Esophagus (tissue), 2 donors: ENCODE measurements around the gene QRFP. TPM values are rescaled to one million over a fixed set of nuclear protein-coding genes. Genes with fewer than 3 reads are reported as not detected.
"Not testable (repeated sequence)": the region's sequence is repeated elsewhere in the genome, so short reads cannot be mapped to it uniquely, and the experiment has no call there.

Experiments used
- H3K27ac ChIP-seq, 2 donors: one replicate each; pipeline ENCODE4 v1.5.1; 2013; ENCODE audit warnings: low read depth in 2 of 2, mild to moderate bottlenecking in 2 of 2, inconsistent platforms in 1 of 2, low read length in 1 of 2, moderate library complexity in 1 of 2
- H3K27me3 ChIP-seq, 2 donors: one replicate each; pipeline ENCODE4 v1.6.1; 2013; ENCODE audit warnings: low read length in 2 of 2, control low read depth in 1 of 2, mild to moderate bottlenecking in 1 of 2; ENCODE audit not compliant: insufficient read depth in 2 of 2, control insufficient read depth in 1 of 2
- H3K36me3 ChIP-seq, 2 donors: one replicate each; pipeline ENCODE4 v1.6.1; 2013; ENCODE audit warnings: low read length in 1 of 2; ENCODE audit not compliant: control insufficient read depth in 2 of 2, insufficient read depth in 2 of 2
- H3K4me1 ChIP-seq, 2 donors: one replicate each; pipeline ENCODE4 v1.6.1; 2013; ENCODE audit warnings: low read length in 1 of 2; ENCODE audit not compliant: control insufficient read depth in 2 of 2, insufficient read depth in 2 of 2
- H3K4me3 ChIP-seq, 2 donors: one replicate each; pipeline ENCODE4 v1.5.1; 2013; ENCODE audit warnings: low read length in 2 of 2, mild to moderate bottlenecking in 2 of 2, low read depth in 1 of 2, moderate library complexity in 1 of 2
- H3K9me3 ChIP-seq, 2 donors: one replicate each; pipeline ENCODE4 v1.6.1; 2013; ENCODE audit warnings: mild to moderate bottlenecking in 2 of 2, low read depth in 1 of 2, low read length in 1 of 2, moderate library complexity in 1 of 2; ENCODE audit not compliant: control insufficient read depth in 2 of 2, insufficient read depth in 1 of 2
- WGBS, 2 donors: extraction: QIAGEN DNeasy Blood & Tissue Kit; methylation state at CpG; one replicate each; pipeline ENCODE4 v1.1.7; 2013; 5-methylcytosine and 5-hydroxymethylcytosine counted together
- polyA plus RNA-seq, 2 donors: library from polyadenylated mRNA; stranded (reverse); fragments of 200-250 nt; gene quantifications; one replicate each; pipeline ENCODE4 v1.2.3, GENCODE V29; 2013
- donor health status: healthy with polysubstance abuse.
- donor health status: Bipolar disorder and iron deficiency.

The QRFP gene
- polyA plus RNA-seq, 2 donors, result 0.08 to 0.16 TPM

DNA sequence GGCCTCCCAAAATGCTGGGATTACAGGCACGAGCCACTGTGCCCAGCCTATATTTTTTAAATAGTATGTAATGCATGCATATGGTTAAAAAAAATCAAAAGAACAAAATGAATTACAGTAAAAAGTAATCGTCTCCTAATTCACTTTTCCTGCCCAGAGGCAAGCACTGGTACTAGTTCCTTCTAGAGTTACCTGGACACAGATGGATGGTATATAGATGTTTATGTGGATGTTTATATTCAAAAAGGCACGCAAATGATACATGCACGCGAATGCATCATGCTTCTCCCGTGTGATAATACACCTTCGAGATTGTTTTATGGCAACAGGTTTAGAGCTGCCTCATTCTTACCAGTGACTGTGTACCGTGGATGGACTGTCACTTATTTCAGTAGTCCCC lies 40.1 kb downstream of the QRFP start:
- Histone ChIP-seq H3K9me3 (no peaks in the 10 kb centered on the region), H3K4me3 (no peak overlapping the region), H3K36me3 (peaks cover 6 to 22% of the 10 kb centered on the region in 2 donors), H3K27me3 (no peaks in the 10 kb centered on the region), H3K27ac (no peak overlapping the region), H3K4me1 (peaks cover 0 to 6% of the 10 kb centered on the region in 2 donors)
- 77 to 80% methylated on average over 8 of the region's 8 CpGs for WGBS, 2 donors

DNA sequence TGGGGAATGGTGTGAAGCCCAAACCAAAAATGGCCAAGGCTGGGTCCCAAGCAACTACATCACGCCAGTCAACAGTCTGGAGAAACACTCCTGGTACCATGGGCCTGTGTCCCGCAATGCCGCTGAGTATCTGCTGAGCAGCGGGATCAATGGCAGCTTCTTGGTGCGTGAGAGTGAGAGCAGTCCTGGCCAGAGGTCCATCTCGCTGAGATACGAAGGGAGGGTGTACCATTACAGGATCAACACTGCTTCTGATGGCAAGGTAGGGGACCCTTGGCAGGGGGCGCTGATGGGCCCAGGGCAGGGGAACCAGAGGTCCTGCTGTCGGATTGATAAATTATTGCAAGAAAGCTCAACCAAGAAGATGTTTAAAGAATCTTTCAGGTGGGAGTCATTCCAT lies 41.8 kb downstream of the QRFP start:
- Histone ChIP-seq H3K36me3 (peaks cover 6 to 15% of the 10 kb centered on the region in 2 donors), H3K4me3 (no peak overlapping the region), H3K27ac (no peak overlapping the region), H3K27me3 (no peaks in the 10 kb centered on the region), H3K9me3 (no peaks in the 10 kb centered on the region), H3K4me1 (no peaks in the 10 kb centered on the region)
- WGBS, 2 donors, result 90 to 94% methylated on average over 9 of the region's 9 CpGs

DNA sequence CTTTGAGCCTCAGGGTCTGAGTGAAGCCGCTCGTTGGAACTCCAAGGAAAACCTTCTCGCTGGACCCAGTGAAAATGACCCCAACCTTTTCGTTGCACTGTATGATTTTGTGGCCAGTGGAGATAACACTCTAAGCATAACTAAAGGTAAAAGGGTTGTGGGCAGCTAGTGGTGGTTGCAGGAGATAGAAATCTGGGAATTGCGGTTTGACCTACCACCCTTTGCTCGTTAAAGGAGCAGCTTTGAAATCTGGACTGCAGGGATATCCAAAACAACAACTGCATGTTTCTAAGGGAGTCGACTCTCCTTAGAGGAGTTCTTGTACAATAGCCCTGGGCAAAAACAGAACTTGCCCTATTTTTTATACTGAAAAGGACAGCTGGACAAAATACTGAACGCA lies 42.5 kb downstream of the QRFP start:
- H3K9me3 ChIP-seq, result no peaks in the 10 kb centered on the region
- peaks cover 6 to 14% of the 10 kb centered on the region in 2 donors for H3K36me3 ChIP-seq
- WGBS, 2 donors, result 83 to 85% methylated on average over 8 of the region's 8 CpGs
- H3K4me3 ChIP-seq, result no peak overlapping the region
- no peaks in the 10 kb centered on the region for H3K4me1 ChIP-seq
- H3K27ac ChIP-seq, result no peak overlapping the region
- H3K27me3 ChIP-seq, result no peaks in the 10 kb centered on the region

DNA sequence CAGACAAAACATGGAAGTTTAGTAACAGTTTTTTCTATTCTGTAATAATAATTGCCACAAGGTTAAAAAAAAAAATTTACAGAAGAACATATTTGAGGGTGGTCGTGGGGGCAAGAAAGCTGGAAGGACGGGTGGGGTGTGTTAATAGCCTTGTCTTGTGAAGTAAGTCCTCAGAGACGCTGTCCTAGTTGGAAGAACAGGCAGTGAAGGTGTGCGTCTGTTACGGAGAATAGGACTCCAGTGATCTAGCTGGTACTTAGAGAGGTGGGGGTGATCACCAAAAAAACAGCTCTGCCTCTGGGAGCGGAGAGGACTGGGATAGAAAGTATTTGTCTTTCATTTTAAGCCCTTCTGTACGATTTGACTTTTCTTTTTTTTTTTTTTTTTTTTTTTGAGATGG lies 43.8 kb downstream of the QRFP start:
- H3K4me1 ChIP-seq, result no peaks in the 10 kb centered on the region
- WGBS, 2 donors, result 84% methylated on average over 7 of the region's 7 CpGs
- H3K27ac ChIP-seq, result no peak overlapping the region
- no peak overlapping the region for H3K4me3 ChIP-seq
- H3K27me3 ChIP-seq, result no peaks in the 10 kb centered on the region
- peaks cover 3 to 9% of the 10 kb centered on the region in 2 donors for H3K36me3 ChIP-seq
- H3K9me3 ChIP-seq, result no peaks in the 10 kb centered on the region

DNA sequence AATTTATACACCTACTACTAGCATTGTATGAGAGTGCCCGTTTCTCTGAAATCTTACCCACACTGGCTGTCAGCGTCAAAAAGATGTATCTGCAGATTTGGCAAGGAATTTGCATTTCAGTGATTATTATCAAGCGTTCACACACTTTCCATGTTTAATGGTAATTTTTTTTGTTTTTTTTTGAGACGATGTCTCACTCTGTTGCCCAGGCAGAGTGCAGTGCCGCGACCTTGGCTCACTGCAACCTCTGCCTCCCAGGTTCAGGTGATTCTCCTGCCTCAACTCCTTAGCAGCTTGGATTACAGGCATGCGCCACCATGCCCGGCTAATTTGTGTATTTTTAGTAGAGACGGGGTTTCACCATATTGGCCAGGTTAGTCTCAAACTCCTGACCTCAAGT lies 47.3 kb downstream of the QRFP start:
- no peak overlapping the region for H3K4me3 ChIP-seq
- H3K9me3 ChIP-seq, result no peaks in the 10 kb centered on the region
- no peak overlapping the region for H3K27ac ChIP-seq
- H3K4me1 ChIP-seq, result peaks cover 2 to 3% of the 10 kb centered on the region in 2 donors
- H3K27me3 ChIP-seq, result no peaks in the 10 kb centered on the region
- H3K36me3 ChIP-seq, result peaks cover 0 to 3% of the 10 kb centered on the region in 2 donors
- 79 to 80% methylated on average over 9 of the region's 9 CpGs for WGBS, 2 donors

- H3K4me3 ChIP-seq, H3K27me3 ChIP-seq, H3K4me1 ChIP-seq, H3K36me3 ChIP-seq, H3K9me3 ChIP-seq: not testable (repeated sequence)
- H3K27ac ChIP-seq, result peak overlapping the region; percentile 60 to 84
- 96% methylated on average over 8 of the region's 8 CpGs for whole genome bisulfite sequencing, 2 donors
Measured at GRCh38 chr9:130848514-130848913, 48.1 kb downstream of the QRFP start.

GRCh38 chr9:130847306-130848217 lies 49.0 kb downstream of the QRFP start:
- Histone ChIP-seq H3K27ac (peak overlapping the region; percentile 80 to 84), H3K4me1 (peaks cover 2 to 13% of the 10 kb centered on the region in 2 donors), H3K9me3 (no peaks in the 10 kb centered on the region), H3K4me3 (no peak overlapping the region), H3K27me3 (no peaks in the 10 kb centered on the region), H3K36me3 (no peaks in the 10 kb centered on the region)
- WGBS, 2 donors, result 18 to 40% methylated on average over 13 of the region's 13 CpGs

DNA sequence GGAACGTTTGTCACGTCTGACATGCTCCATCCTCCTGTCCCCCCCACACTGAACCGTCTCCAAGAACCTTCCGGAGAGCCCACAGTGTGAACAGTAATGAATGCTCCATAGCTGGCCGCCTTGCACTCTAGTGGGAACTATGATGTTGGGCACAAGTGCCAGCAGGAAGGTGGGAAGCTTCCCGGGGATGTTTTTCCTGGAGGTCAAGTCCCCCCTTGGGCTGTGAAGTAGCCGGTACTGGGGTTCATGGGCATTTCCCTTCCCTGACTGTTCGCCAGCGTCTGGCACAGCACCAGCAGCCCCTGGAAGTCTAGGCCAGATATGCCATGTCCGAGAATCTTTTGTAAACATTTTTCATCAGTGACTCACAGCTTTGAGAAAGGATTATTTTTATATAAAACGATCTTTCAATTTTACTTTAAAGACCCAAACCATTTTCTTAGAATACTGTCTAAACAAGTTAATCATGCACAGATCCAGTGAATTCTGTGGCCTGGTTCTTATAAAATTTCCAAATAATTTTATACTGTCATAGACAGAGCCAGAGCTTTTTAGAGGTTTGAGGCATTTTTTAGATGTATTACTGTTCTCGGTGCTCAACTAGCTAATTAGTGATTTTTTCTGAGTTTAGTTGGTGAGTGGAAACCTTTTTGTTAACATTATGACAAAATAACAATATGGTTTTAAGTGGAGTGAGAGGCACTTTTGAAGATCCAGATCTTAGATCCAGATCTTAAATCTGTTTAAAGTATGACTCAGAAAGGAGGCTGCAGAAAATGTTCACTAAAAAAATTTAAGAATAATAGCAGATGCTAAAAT lies 49.9 kb downstream of the QRFP start:
- Histone ChIP-seq H3K27ac (peak overlapping the region; percentile 89 to 92), H3K4me3 (no peak overlapping the region), H3K4me1 (peaks cover 2 to 13% of the 10 kb centered on the region in 2 donors), H3K9me3 (no peaks in the 10 kb centered on the region), H3K27me3 (no peaks in the 10 kb centered on the region), H3K36me3 (no peaks in the 10 kb centered on the region)
- WGBS, 2 donors, result 28 to 34% methylated on average over 12 of the region's 12 CpGs

DNA sequence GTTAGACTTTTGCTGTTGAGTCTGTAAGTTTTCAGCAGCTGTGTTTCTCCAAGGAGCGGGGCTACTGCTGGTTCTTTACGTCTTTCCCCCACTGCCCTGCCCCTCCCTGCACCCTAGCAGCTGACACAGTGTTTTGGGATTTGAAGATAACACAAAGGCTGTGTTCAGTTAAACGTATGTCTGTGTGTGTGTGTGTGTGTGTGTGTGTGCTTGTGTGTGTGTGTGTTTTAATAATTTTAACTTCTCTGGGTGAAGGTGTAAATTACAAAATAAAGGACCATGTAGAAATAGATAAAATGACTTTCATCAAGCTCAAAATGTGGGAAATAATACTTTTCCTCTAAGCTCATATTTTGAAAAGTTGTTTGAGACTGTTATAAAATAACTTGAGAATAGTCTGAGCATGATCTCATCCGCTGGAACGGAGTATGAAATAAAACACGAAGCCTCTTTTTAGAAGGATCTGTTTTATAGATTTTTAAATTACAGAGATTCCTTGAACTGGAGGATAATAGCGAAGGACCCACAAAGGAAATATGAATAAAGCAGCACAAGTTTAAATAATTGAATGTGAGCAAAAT lies 50.6 kb downstream of the QRFP start:
- no peaks in the 10 kb centered on the region for H3K9me3 ChIP-seq
- no peaks in the 10 kb centered on the region for H3K36me3 ChIP-seq
- H3K27me3 ChIP-seq, result no peaks in the 10 kb centered on the region
- H3K27ac ChIP-seq, result peak overlapping the region; percentile 89 to 92
- WGBS, 2 donors, result 42 to 43% methylated on average over 7 of the region's 7 CpGs
- H3K4me3 ChIP-seq, result no peak overlapping the region
- H3K4me1 ChIP-seq, result peaks cover 2 to 13% of the 10 kb centered on the region in 2 donors
